Mucosa of stomach (tissue), 1 donor: ENCODE data around the gene FOXC2.

ENCODE experiments used
- H3K27me3 ChIP-seq: one replicate; pipeline ENCODE4 v1.7.0; 2013; ENCODE audit warnings: mild to moderate bottlenecking, low read length; ENCODE audit not compliant: control insufficient read depth, insufficient read depth
- H3K36me3 ChIP-seq: one replicate; pipeline ENCODE4 v1.7.0; 2013; ENCODE audit warnings: low read length; ENCODE audit not compliant: control insufficient read depth, insufficient read depth
- H3K4me1 ChIP-seq: one replicate; pipeline ENCODE4 v1.7.0; 2013; ENCODE audit warnings: mild to moderate bottlenecking, low read length; ENCODE audit not compliant: control insufficient read depth, insufficient read depth
- H3K4me3 ChIP-seq: one replicate; pipeline ENCODE4 v1.7.0; 2013; ENCODE audit warnings: low read length
- H3K9ac ChIP-seq: one replicate; pipeline ENCODE4 v1.7.0; 2013; ENCODE audit warnings: mild to moderate bottlenecking, low read length, moderate library complexity
- H3K9me3 ChIP-seq: one replicate; pipeline ENCODE4 v1.7.0; 2013; ENCODE audit warnings: mild to moderate bottlenecking, low read length, moderate library complexity; ENCODE audit not compliant: control insufficient read depth
- donor health status: Pancreatic carcinoma.

The FOXC2 gene

GRCh38 chr16:86566601-86566965 is at the start of gene FOXC2:
TSS of gene FOXC2 (plus strand) at chr16:86566829. CDS start at chr16:86567336, 507 bp downstream.
- H3K27me3 ChIP-seq, result peaks cover 79% of the 10 kb centered on the region
- H3K9ac ChIP-seq, result no peak within 1 kb of the TSS
- no peaks in the 10 kb centered on the region for H3K36me3 ChIP-seq
- no peak within 1 kb of the TSS for H3K4me3 ChIP-seq
- no peaks in the 10 kb centered on the region for H3K4me1 ChIP-seq
- no peaks in the 10 kb centered on the region for H3K9me3 ChIP-seq

- H3K36me3 ChIP-seq, result no peaks in the 10 kb centered on the region
- H3K9ac ChIP-seq, result peak overlapping the region; percentile 54
- peaks cover 5% of the 10 kb centered on the region for H3K4me1 ChIP-seq
- no peak overlapping the region for H3K4me3 ChIP-seq
- peaks cover 62% of the 10 kb centered on the region for H3K27me3 ChIP-seq
- no peaks in the 10 kb centered on the region for H3K9me3 ChIP-seq
These were observed 49.6 kb upstream of the FOXC2 start for GRCh38 chr16:86517033-86517432.

- Histone ChIP-seq H3K9ac (peak overlapping the region; percentile 54), H3K36me3 (no peaks in the 10 kb centered on the region), H3K27me3 (peaks cover 61% of the 10 kb centered on the region), H3K4me1 (peaks cover 5% of the 10 kb centered on the region), H3K4me3 (no peak overlapping the region), H3K9me3 (no peaks in the 10 kb centered on the region)
These were observed 48.9 kb upstream of the FOXC2 start for GRCh38 chr16:86517652-86518258.

GRCh38 chr16:86519007-86519648 is 47.5 kb upstream of the FOXC2 start:
- H3K4me3 ChIP-seq, result no peak overlapping the region
- peaks cover 51% of the 10 kb centered on the region for H3K27me3 ChIP-seq
- no peaks in the 10 kb centered on the region for H3K36me3 ChIP-seq
- no peak overlapping the region for H3K9ac ChIP-seq
- peaks cover 5% of the 10 kb centered on the region for H3K4me1 ChIP-seq
- no peaks in the 10 kb centered on the region for H3K9me3 ChIP-seq

- Histone ChIP-seq H3K4me1 (peaks cover 5% of the 10 kb centered on the region), H3K27me3 (peaks cover 50% of the 10 kb centered on the region), H3K9me3 (no peaks in the 10 kb centered on the region), H3K4me3 (no peak overlapping the region), H3K36me3 (no peaks in the 10 kb centered on the region), H3K9ac (no peak overlapping the region)
These were observed 46.8 kb upstream of the FOXC2 start for GRCh38 chr16:86519649-86520316.

- Histone ChIP-seq H3K4me3 (no peak overlapping the region), H3K9ac (no peak overlapping the region), H3K9me3 (no peaks in the 10 kb centered on the region), H3K27me3 (peaks cover 42% of the 10 kb centered on the region), H3K36me3 (no peaks in the 10 kb centered on the region), H3K4me1 (peaks cover 5% of the 10 kb centered on the region)
These were observed 46.1 kb upstream of the FOXC2 start for GRCh38 chr16:86520317-86521210.

- Histone ChIP-seq H3K9me3 (no peaks in the 10 kb centered on the region), H3K4me1 (peaks cover 5% of the 10 kb centered on the region), H3K27me3 (peaks cover 33% of the 10 kb centered on the region), H3K4me3 (no peak overlapping the region), H3K36me3 (no peaks in the 10 kb centered on the region), H3K9ac (no peak overlapping the region)
These were observed 45.1 kb upstream of the FOXC2 start for GRCh38 chr16:86521236-86522197.

- Histone ChIP-seq H3K27me3 (peaks cover 22% of the 10 kb centered on the region), H3K9me3 (no peaks in the 10 kb centered on the region), H3K9ac (no peak overlapping the region), H3K36me3 (no peaks in the 10 kb centered on the region), H3K4me1 (peaks cover 5% of the 10 kb centered on the region), H3K4me3 (no peak overlapping the region)
These were observed 44.0 kb upstream of the FOXC2 start for GRCh38 chr16:86522634-86523033.

GRCh38 chr16:86523166-86523740 is 43.4 kb upstream of the FOXC2 start:
- Histone ChIP-seq H3K36me3 (no peaks in the 10 kb centered on the region), H3K4me3 (no peak overlapping the region), H3K27me3 (peaks cover 15% of the 10 kb centered on the region), H3K4me1 (no peaks in the 10 kb centered on the region), H3K9me3 (no peaks in the 10 kb centered on the region), H3K9ac (no peak overlapping the region)

GRCh38 chr16:86524029-86524428 is 42.6 kb upstream of the FOXC2 start:
- Histone ChIP-seq H3K9me3 (no peaks in the 10 kb centered on the region), H3K4me1 (no peaks in the 10 kb centered on the region), H3K36me3 (no peaks in the 10 kb centered on the region), H3K9ac (no peak overlapping the region), H3K4me3 (no peak overlapping the region), H3K27me3 (peaks cover 13% of the 10 kb centered on the region)

- Histone ChIP-seq H3K27me3 (peaks cover 5% of the 10 kb centered on the region), H3K9ac (no peak overlapping the region), H3K4me1 (no peaks in the 10 kb centered on the region), H3K4me3 (no peak overlapping the region), H3K9me3 (no peaks in the 10 kb centered on the region), H3K36me3 (no peaks in the 10 kb centered on the region)
These were observed 40.9 kb upstream of the FOXC2 start for GRCh38 chr16:86525696-86526095.
